ENCODE results near the gene BCLAF1.

DNA sequence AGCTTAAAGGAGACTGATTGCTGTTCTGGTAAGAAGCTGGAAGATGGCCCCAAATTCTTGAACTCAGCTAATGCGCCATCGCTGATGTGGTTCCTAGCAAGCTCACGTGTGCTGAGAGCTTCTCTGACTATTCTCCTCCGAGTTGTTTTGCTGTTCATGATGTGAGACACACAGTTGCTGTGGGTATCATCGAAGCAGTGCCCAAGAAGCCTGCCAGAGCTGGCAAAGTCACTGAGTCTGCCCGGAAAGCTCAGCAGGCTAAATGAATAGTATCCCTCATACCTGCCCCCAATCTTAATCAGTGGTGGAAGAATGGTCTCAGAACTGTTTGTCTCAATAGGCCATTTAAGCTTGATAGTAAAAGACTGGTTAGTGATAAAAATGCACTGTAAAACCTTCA lies 28.3 kb upstream of the BCLAF1 start:
- TF ChIP-seq, protein P1, sequence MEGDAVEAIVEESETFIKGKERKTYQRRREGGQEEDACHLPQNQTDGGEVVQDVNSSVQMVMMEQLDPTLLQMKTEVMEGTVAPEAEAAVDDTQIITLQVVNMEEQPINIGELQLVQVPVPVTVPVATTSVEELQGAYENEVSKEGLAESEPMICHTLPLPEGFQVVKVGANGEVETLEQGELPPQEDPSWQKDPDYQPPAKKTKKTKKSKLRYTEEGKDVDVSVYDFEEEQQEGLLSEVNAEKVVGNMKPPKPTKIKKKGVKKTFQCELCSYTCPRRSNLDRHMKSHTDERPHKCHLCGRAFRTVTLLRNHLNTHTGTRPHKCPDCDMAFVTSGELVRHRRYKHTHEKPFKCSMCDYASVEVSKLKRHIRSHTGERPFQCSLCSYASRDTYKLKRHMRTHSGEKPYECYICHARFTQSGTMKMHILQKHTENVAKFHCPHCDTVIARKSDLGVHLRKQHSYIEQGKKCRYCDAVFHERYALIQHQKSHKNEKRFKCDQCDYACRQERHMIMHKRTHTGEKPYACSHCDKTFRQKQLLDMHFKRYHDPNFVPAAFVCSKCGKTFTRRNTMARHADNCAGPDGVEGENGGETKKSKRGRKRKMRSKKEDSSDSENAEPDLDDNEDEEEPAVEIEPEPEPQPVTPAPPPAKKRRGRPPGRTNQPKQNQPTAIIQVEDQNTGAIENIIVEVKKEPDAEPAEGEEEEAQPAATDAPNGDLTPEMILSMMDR (IDR thresholded peaks at IDR 0.05) = no peak
- no peak for TF ChIP-seq POLR2A (IDR thresholded peaks at IDR 0.05)

Measured in testis (tissue), 2 donors.